SK-N-SH treated with all-trans-retinoic acid at 6 μM for 48 hours (cell line): Measurements from ENCODE around the gene ARPC5L.

Experiments used
- ATAC-seq: fragments of 200-7000 bp; cut with Tn5 transposase; 3 replicates; pipeline ENCODE4 v1.9.1; 2020; ENCODE audit warnings: mild to moderate bottlenecking, moderate library complexity
- ARNTL ChIP-seq: fragments of 450-650 bp; formaldehyde crosslinking; IDR thresholded peaks from 2 replicates; pipeline ENCODE4 v1.5.0; 2020; ENCODE audit warnings: low read depth, mild to moderate bottlenecking, moderate library complexity, borderline replicate concordance
- BACH2 ChIP-seq: fragments of 250-450 bp; sonication (Bioruptor Pico); IDR thresholded peaks from 2 replicates; pipeline ENCODE4 v1.9.0; 2021; ENCODE audit warnings: mild to moderate bottlenecking, borderline replicate concordance
- CREB5 ChIP-seq: fragments of 250-450 bp; sonication (Bioruptor Pico); IDR thresholded peaks from 2 replicates; pipeline ENCODE4 v1.5.1; 2020; ENCODE audit warnings: low read depth, mild to moderate bottlenecking, moderate library complexity
- CSDC2 ChIP-seq: fragments of 250-450 bp; sonication (Bioruptor Pico); IDR thresholded peaks from 2 replicates; pipeline ENCODE4 v1.5.0; 2020; ENCODE audit warnings: mild to moderate bottlenecking, moderate library complexity
- CSRNP3 ChIP-seq: fragments of 250-450 bp; sonication (Bioruptor Pico); IDR thresholded peaks from 2 replicates; pipeline ENCODE4 v1.5.1; 2021; ENCODE audit warnings: mild to moderate bottlenecking, moderate library complexity
- ESRRG ChIP-seq: fragments of 250-450 bp; sonication (Bioruptor Pico); IDR thresholded peaks from 2 replicates; pipeline ENCODE4 v1.6.1; 2021; ENCODE audit warnings: mild to moderate bottlenecking
- GLIS3 ChIP-seq: fragments of 250-450 bp; sonication (Bioruptor Pico); IDR thresholded peaks from 2 replicates; pipeline ENCODE4 v1.5.0; 2020; ENCODE audit warnings: mild to moderate bottlenecking, moderate library complexity
- ISL1 ChIP-seq: fragments of 250-450 bp; sonication (Bioruptor Pico); IDR thresholded peaks from 2 replicates; pipeline ENCODE4 v2.1.2; 2022; ENCODE audit warnings: mild to moderate bottlenecking, moderate library complexity
- OSR1 ChIP-seq: fragments of 250-450 bp; sonication (Bioruptor Pico); IDR thresholded peaks from 2 replicates; pipeline ENCODE4 v1.8.0; 2022; ENCODE audit warnings: moderate library complexity, mild to moderate bottlenecking, inconsistent platforms
- PATZ1 ChIP-seq: fragments of 250-450 bp; sonication (Bioruptor Pico); IDR thresholded peaks from 2 replicates; pipeline ENCODE4 v1.8.0; 2020; ENCODE audit warnings: mild to moderate bottlenecking, moderate library complexity, borderline replicate concordance
- POU6F1 ChIP-seq: fragments of 250-450 bp; sonication (Bioruptor Pico); IDR thresholded peaks from 2 replicates; pipeline ENCODE4 v1.8.0; 2021; ENCODE audit warnings: low read depth, mild to moderate bottlenecking, moderate library complexity, borderline replicate concordance
- RARB ChIP-seq: fragments of 250-450 bp; sonication (Bioruptor Pico); IDR thresholded peaks from 2 replicates; pipeline ENCODE4 v1.8.0; 2021; ENCODE audit warnings: mild to moderate bottlenecking, moderate library complexity
- SNAI2 ChIP-seq: fragments of 250-450 bp; sonication (Bioruptor Pico); IDR thresholded peaks from 2 replicates; pipeline ENCODE4 v1.5.0; 2020; ENCODE audit warnings: mild to moderate bottlenecking, moderate library complexity
- TCF4 ChIP-seq: fragments of 250-450 bp; sonication (Bioruptor Pico); IDR thresholded peaks from 2 replicates; pipeline ENCODE4 v1.8.0; 2021; ENCODE audit warnings: mild to moderate bottlenecking, moderate library complexity, borderline replicate concordance
- TSHZ2 ChIP-seq: fragments of 250-450 bp; sonication (Bioruptor Pico); IDR thresholded peaks from 2 replicates; pipeline ENCODE4 v1.5.0; 2020; ENCODE audit warnings: mild to moderate bottlenecking, moderate library complexity
- ZFP3 ChIP-seq: fragments of 250-450 bp; sonication (Bioruptor Pico); IDR thresholded peaks from 2 replicates; pipeline ENCODE4 v1.5.0; 2020; ENCODE audit warnings: mild to moderate bottlenecking, moderate library complexity
- ZNF565 ChIP-seq: fragments of 450-650 bp; formaldehyde crosslinking; conservative IDR thresholded peaks from 2 replicates; pipeline ENCODE4 v1.5.0; 2020; ENCODE audit warnings: low read depth, mild to moderate bottlenecking, moderate library complexity
- ZNF70 ChIP-seq: fragments of 450-650 bp; formaldehyde crosslinking; IDR thresholded peaks from 2 replicates; pipeline ENCODE4 v1.5.0; 2020; ENCODE audit warnings: mild to moderate bottlenecking, moderate library complexity
- ZNF8 ChIP-seq: fragments of 450-650 bp; formaldehyde crosslinking; IDR thresholded peaks from 2 replicates; pipeline ENCODE4 v1.5.0; 2020; ENCODE audit warnings: mild to moderate bottlenecking, moderate library complexity

ARPC5L gene

GRCh38 chr9:124857533-124858162 lies 4.3 kb upstream of the ARPC5L start:
- ATAC-seq: no peak
- no peak for TF ChIP-seq ISL1 (CRISPR knock-in tag)
- no peak for TF ChIP-seq TSHZ2
- no peak for TF ChIP-seq ZNF8 (CRISPR knock-in tag)
- no peak for TF ChIP-seq CSRNP3 (CRISPR knock-in tag)
- no peak for TF ChIP-seq ZFP3 (CRISPR knock-in tag)

- no peak for TF ChIP-seq ESRRG (CRISPR knock-in tag)
- no peak for TF ChIP-seq CREB5
- no peak for TF ChIP-seq ARNTL (CRISPR knock-in tag)
- TF ChIP-seq SNAI2 (CRISPR knock-in tag): no peak
- TF ChIP-seq BACH2 (CRISPR knock-in tag): no peak
- no peak for TF ChIP-seq CSDC2 (CRISPR knock-in tag)
- no peak for TF ChIP-seq TCF4
- TF ChIP-seq ZFP3 (CRISPR knock-in tag): no peak
- no peak for TF ChIP-seq PATZ1 (CRISPR knock-in tag)
- no peak for TF ChIP-seq POU6F1 (CRISPR knock-in tag)
- TF ChIP-seq OSR1 (CRISPR knock-in tag): no peak
- no peak for TF ChIP-seq ZNF70 (CRISPR knock-in tag)
- no peak for TF ChIP-seq GLIS3
Measured at GRCh38 chr9:124858330-124859046, 3.4 kb upstream of the ARPC5L start.

GRCh38 chr9:124859803-124860581 lies 1.9 kb upstream of the ARPC5L start:
- TF ChIP-seq RARB: no peak
- no peak for TF ChIP-seq CSRNP3 (CRISPR knock-in tag)
- no peak for TF ChIP-seq ZNF565 (CRISPR knock-in tag)
- no peak for TF ChIP-seq CSDC2 (CRISPR knock-in tag)
- no peak for ATAC-seq

More at GRCh38 chr9:124858330-124859046, 3.4 kb upstream of the ARPC5L start:
- ATAC-seq: no peak
